Kidney epithelial cell (primary cell): ENCODE results near the gene CATSPER3. TPM values are rescaled to one million over a fixed set of nuclear protein-coding genes. Genes with fewer than 3 reads are reported as not detected.

Experiments
- DNase-seq: peaks from one replicate; pipeline ENCODE4 v3.0.0-alpha.2; 2010; ENCODE audit warnings: low read depth
- H3K27me3 ChIP-seq: 2 replicates; pipeline ENCODE4 v1.6.0; 2011; ENCODE audit warnings: low read length; ENCODE audit not compliant: control insufficient read depth, insufficient read depth
- H3K36me3 ChIP-seq: 2 replicates; pipeline ENCODE4 v1.5.1; 2011; ENCODE audit warnings: low read length; ENCODE audit not compliant: control insufficient read depth, insufficient read depth
- H3K4me3 ChIP-seq: 2 replicates; pipeline ENCODE4 v1.5.1; 2011; ENCODE audit warnings: low read depth, mild to moderate bottlenecking, control low read depth, low read length
- CTCF ChIP-seq: IDR thresholded peaks from 2 replicates; pipeline ENCODE4 v1.5.1; 2011; ENCODE audit warnings: mild to moderate bottlenecking, moderate library complexity, low read length, control low read depth, inconsistent platforms; ENCODE audit not compliant: insufficient read depth, poor library complexity, severe bottlenecking
- total RNA-seq: library from RNA; depleted of rRNA; stranded (reverse); fragments of >200 nt; gene quantifications from 2 replicates; pipeline ENCODE4 v1.2.3, GENCODE V29; 2015

Gene CATSPER3
- total RNA-seq, 1 donor from 2014 or later: 0.13 TPM

- Histone ChIP-seq H3K27me3 (no peaks in the 10 kb centered on the region), H3K4me3 (no peak overlapping the region), H3K36me3 (peaks cover 2% of the 10 kb centered on the region)
- DNase-seq: no peak
- TF ChIP-seq CTCF: no peak
Measured at GRCh38 chr5:134964359-134965270, 3.1 kb upstream of the CATSPER3 start.

GRCh38 chr5:134965271-134965825, 2.4 kb upstream of the CATSPER3 start:
- Histone ChIP-seq H3K27me3 (no peaks in the 10 kb centered on the region), H3K4me3 (no peak overlapping the region), H3K36me3 (peaks cover 2% of the 10 kb centered on the region)
- no peak for DNase-seq
- TF ChIP-seq CTCF: no peak

DNA sequence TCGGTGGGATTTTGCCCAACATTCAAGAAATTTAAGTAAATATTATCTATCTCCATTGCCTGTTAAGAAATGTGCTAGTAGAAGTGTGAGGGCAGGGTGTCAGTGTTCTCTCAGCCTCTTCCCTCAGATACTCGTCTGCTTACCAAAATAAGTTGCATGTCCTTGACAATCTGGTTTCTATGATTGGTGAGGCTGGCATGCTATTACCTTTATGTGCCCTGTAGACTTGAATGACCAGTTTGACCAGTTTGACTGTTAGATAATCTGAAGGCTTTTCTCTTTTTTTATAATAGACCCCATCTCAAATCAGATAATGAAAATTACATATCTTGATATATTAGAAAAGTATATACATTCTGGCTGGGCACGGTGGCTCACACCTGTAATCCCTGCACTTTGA, 348 bp downstream of the CATSPER3 start:
- Histone ChIP-seq H3K4me3 (no peak overlapping the region), H3K27me3 (no peaks in the 10 kb centered on the region), H3K36me3 (no peaks in the 10 kb centered on the region)
- DNase-seq: no peak
- no peak for TF ChIP-seq CTCF

- no peak for DNase-seq
- no peak for TF ChIP-seq CTCF
- Histone ChIP-seq H3K27me3 (no peaks in the 10 kb centered on the region), H3K4me3 (no peak overlapping the region), H3K36me3 (no peaks in the 10 kb centered on the region)
Measured at GRCh38 chr5:134969166-134969565, 1.5 kb downstream of the CATSPER3 start.

DNA sequence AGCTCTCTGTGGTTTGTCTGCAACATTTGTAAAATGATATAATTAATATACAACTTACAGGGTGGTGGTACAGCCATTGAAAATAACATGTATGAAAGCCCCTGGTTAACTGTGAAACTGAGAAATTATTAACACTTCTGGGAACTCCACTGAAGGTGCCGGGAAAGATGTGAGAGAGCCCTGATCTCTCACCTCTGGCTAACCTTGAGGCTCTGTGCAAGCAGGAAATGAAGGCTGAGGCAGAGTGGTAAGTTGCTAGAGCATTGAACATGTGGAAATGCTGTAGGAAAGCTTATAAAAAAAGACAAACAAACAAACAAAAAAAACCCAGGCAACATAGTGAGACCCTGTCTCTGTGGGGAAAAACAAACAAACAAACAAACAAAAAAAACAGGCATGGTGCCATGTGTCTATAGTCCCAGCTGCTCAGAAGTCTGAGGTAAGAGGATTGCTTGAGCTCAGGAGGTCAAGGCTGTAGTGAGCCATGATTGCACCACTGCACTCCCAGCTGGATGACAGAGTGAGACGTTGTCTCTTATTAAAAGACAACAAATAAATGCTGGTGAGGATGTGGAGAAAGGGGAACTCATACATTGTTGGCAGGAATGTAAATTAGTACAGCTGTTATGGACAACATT, 7.5 kb downstream of the CATSPER3 start:
- H3K27me3 ChIP-seq: no peaks in the 10 kb centered on the region
- DNase-seq: no peak
- TF ChIP-seq CTCF: no peak
- no peaks in the 10 kb centered on the region for H3K36me3 ChIP-seq
- no peak overlapping the region for H3K4me3 ChIP-seq
